Stimulated activated naive CD8-positive, alpha-beta T cell treated with anti-CD3 and anti-CD28 coated beads, Interleukin-15, Interleukin-2, amounts not matched to agents 100 U/mL and 50 U/mL, for 24 hours (primary cell): ENCODE measurements around the gene CHRNA3.

Experiments used
- ATAC-seq: fragments of 150-1000 bp; cut with Tn5 transposase; one replicate; pipeline ENCODE4 v1.10.0; 2021
- DNase-seq: peaks from one replicate; pipeline ENCODE4 v3.0.0; 2021

Gene CHRNA3

GRCh38 chr15:78636378-78636859 lies 15.6 kb upstream of the CHRNA3 start:
- ATAC-seq (no peak), DNase-seq (no peak)

DNA sequence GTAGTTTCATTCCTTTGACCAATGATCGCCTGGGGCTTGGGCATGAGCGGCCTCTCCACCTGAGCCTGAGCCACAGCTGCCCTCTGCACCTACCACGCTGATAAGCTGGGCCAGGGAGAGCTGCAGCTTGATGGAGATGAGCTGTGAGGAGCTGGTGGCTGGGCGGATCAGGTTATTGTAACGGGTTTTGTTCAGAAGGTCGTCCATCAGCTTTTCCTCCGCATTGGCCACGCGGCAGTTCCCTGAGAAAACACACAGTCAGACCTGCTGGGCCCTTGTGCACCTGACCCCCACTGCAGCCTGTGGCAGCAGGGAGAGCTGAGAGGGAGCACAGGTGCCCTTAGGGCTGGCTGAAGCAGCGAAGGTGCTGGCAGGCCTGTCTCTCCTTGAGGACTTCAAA lies 14.6 kb upstream of the CHRNA3 start:
- ATAC-seq, result no peak
- DNase-seq, result no peak

DNA sequence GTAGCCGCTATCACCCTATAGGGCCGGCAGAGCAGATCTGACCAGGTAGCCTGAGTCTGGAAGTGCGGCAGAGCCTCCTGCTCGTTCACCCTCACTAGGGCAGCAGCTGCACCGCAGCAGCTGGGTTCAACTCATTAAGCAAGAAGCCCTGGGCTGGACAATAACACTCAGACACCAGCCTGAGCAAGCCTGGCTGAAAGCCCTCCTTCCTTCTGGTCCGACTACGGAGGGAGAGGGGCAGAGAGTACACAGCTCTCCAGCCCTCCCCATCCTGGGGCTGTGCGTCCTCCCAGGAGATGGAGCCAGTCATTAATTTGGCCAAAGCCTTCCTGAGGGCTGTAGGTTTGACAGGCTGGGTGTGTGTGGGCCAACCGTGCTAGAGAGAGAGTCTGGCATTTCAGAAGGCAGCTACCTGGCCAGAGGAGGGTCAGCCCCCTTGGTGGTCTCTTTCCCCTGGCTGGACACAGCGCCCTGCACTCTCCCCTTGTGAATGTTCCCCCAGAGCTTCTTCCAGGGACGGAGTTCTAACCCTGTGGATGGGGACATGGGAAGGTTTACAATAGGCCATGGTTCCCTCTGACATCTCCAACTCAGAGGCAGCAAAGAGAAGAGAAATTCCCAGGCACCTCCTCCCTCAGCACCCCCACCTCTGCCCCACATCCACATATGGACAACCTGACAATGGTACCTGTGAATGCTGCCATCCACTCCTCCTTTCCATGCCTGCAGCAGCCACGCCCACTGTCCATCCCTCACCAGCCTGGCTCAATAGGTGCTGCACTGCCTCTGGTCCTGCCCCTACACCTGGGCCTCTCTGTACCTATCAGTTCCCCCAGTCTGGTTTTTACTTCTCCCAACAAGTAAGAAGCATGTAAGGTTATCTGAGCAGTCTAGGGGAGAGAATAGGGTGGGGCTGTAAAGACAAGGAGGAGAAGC lies 13.7 kb upstream of the CHRNA3 start:
- DNase-seq (no peak), ATAC-seq (no peak)

DNA sequence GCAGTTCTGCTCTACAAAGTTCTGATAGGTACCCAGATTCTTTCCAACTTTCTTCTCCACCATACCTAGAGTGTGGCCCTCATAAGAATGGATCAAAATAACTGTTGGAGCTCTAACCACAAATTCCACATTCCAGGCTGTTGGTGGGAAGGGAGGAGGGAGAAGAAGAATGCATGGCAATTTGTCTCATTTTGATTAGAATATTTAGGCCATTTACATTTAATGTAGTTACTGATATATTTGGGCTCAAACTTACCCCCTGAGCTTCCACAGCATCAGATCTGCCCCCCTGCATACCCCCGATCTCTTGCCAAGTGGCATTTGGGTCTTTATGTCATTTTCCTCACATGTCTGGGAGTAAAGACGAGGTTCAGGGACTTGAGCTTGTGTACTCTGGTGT lies 12.6 kb upstream of the CHRNA3 start:
- DNase-seq (no peak), ATAC-seq (no peak)

DNA sequence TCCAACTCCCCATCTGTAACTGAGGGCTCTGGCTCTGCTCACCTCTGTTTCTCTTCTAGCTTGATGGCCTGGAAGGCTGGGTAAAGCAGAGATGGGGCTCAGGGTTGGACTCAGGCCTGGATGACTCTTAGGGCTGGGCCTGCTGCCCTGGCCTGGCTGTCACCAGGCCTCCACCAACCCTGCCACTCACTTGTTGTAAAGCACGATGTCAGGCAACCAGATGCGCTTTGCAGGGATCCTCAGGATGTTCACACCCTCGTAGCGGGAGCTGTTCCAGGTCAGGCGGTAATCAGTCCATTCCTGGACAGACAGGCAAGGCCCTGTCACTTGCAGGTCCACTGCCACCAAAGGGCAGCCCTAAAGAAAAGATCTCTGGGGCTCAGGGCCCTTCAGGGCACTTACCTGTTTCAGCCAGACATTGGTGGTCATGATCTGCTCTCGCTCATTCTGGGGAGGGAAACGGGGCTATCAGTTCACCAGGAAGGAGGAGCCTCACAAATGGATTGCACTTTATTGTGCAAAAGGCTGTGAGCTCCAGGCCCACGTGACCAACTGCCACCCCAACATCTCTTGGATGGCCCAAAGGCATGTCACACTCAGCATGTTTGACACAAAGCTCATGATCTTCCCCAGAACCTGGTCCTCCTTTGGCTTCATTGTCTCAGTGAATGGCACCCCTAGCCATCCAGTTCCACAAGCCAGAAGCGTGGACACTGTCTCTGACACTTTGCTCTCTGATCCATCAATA lies 10.3 kb upstream of the CHRNA3 start:
- DNase-seq (no peak), ATAC-seq (no peak)

GRCh38 chr15:78629716-78630065 lies 8.9 kb upstream of the CHRNA3 start:
- DNase-seq (no peak), ATAC-seq (no peak)

DNA sequence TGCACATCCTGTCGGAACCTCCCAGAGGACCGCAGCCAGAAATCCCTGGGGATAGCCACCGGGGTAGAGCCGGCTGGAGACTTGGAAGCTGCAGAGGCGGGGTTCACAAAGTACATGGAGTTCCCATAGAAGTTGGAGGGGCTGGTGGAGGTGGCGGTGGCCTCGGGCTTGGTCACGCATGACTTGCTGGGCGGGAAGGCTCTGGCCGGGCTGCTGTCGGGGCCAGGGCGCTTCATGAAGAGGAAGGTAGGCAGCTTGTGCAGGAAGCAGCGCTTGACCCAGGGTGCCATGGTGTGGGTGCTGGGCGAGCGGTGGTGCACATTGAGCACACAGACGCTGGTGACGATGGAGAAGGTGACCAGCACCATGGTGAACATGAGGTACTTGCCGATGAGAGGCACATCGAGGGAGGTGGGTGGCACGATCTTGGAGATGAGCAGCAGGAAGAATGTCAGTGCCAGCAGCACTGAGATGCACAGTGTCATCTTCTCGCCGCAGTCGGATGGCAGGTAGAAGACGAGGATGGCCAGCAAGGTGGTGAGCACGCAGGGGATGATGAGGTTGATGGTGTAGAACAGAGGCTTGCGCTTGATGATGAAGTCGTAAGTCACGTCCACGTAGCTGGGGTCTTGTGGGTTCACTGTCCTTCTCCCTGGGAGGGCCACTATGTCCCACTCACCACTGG lies 8.4 kb upstream of the CHRNA3 start:
- DNase-seq (no peak), ATAC-seq (no peak)

GRCh38 chr15:78628227-78628626 lies 7.4 kb upstream of the CHRNA3 start:
- DNase-seq, result no peak
- ATAC-seq, result no peak

DNA sequence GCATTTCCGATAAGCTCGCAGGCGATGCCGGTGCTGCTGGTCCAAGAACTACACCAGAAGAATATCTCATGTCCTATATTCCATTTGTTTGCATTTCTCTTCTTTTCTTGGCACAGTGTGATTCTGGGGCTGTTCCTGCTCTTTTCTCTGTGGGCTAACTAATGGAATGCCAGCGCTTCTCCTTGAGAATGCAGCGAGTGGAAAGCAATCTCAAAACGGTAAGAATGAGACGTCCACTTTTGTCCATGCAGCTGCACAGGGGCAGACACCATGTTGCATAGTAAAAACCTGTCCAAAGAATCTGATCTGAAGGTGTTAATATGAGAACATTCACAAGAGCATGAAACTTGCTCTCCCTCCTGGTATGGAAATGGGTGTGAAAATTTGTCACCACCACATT lies 6.6 kb upstream of the CHRNA3 start:
- DNase-seq, result no peak
- ATAC-seq, result no peak

- DNase-seq (no peak), ATAC-seq (no peak)
These were observed 5.7 kb upstream of the CHRNA3 start for GRCh38 chr15:78626381-78626995.

- DNase-seq, result no peak
- ATAC-seq, result peak; percentile 42
These were observed 4.9 kb upstream of the CHRNA3 start for GRCh38 chr15:78625606-78626280.

- ATAC-seq (no peak), DNase-seq (no peak)
These were observed 4.1 kb upstream of the CHRNA3 start for GRCh38 chr15:78624651-78625590.

- no peak for ATAC-seq
- DNase-seq, result no peak
These were observed 3.1 kb upstream of the CHRNA3 start for GRCh38 chr15:78623786-78624497.

DNA sequence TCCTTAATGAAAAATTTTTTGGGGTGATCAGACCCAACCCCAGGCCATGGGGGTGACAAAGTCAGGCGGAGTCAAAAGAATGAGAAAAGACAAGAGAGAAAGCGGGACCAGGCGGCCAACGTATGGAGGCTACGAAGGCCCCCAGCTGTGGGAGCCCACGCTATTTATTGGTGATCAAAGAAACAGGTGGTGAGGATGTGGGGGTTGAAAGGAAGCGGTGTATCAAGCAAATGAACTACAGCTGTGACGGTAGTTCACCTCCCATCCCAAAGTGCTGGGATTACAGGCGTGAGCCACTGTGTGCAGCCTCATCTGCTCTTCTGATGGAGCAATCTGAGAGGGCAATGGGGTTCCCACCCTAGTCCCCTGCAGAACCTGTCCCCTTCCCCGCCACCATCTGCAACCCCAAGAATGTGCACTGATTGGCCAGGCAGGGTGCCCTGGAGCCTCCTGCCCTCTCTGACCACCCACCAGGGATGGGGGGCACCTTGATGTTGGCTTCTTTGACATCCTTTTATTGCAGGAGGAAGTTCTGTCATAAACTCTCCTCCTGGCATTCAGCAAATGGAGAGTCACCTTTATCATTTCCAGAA lies 1.1 kb upstream of the CHRNA3 start:
- ATAC-seq, result no peak

GRCh38 chr15:78620021-78620526 lies 722 bp downstream of the CHRNA3 start:
- ATAC-seq, result no peak
- DNase-seq, result peak; percentile 10

More for the DNA sequence above, 1.1 kb upstream of the CHRNA3 start:
- no peak for DNase-seq

GRCh38 chr15:78619022-78619950 lies 1.5 kb downstream of the CHRNA3 start:
- DNase-seq (no peak), ATAC-seq (no peak)

- DNase-seq (peak; percentile 90), ATAC-seq (no peak)
These were observed 2.3 kb downstream of the CHRNA3 start for GRCh38 chr15:78618490-78618934.

- DNase-seq (no peak), ATAC-seq (no peak)
These were observed 2.7 kb downstream of the CHRNA3 start for GRCh38 chr15:78618064-78618463.
